Stimulated activated CD4-positive, alpha-beta T cell treated with anti-CD3 and anti-CD28 coated beads, Interleukin-1b, Interleukin-23, amount 100 ng/mL, for 4 hours (primary cell): Measurements from ENCODE around the gene SLC29A2.
"Not testable (repeated sequence)": the region's sequence is repeated elsewhere in the genome, so short reads cannot be mapped to it uniquely, and the experiment has no call there.

Experiments
- DNase-seq, 2 donors: peaks; one replicate each; pipeline ENCODE4 v3.0.0-alpha.2; 2020; ENCODE audit warnings: low read depth in 2 of 2

The SLC29A2 gene

DNA sequence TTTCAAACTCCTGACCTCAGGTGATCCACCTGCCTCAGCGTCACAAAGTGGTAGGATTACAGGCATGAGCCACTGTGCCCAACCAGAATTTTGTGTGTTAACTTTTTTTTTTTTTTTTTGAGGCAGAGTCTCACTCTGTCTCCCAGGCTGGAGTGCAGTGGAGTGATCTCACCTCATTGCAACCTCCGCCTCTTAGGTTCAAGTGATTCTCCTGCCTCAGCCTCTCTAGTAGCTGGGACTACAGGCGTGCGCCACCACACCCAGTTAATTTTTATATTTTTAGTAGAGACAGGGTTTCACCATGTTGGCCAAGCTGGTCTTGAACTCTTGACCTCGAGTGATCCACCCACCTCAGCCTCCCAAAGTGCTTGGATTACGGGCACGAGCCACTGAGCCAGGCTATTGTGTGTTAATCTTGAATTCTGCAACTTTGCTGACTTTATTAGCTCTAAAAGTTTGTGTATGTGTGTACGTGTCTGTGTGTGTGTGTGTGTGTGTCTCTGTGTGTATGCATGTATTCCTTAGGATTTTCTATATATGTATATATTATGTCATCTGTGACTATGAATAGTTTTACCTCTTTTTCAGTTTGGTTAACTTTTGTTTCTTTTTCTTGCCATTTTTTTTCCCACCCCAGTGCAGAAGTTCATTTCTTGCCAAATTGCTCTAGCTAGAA is 20.9 kb downstream of the SLC29A2 start:
- DNase-seq, result not testable (repeated sequence)

DNA sequence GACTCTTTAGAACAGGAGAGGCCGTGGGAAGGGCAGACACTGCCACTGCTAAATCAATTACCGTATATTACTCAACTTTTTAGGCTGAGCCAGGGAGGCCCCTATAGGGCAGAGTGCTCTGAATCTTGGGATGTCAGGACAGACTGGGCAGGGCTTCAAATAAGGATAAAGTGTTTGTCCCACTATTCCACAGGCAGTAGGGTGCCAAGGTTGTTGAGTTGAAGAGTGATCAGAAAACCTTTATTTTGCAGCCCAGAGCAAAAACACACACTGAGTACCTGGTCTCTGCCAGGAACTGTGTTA is 22.5 kb downstream of the SLC29A2 start:
- no peak for DNase-seq

DNA sequence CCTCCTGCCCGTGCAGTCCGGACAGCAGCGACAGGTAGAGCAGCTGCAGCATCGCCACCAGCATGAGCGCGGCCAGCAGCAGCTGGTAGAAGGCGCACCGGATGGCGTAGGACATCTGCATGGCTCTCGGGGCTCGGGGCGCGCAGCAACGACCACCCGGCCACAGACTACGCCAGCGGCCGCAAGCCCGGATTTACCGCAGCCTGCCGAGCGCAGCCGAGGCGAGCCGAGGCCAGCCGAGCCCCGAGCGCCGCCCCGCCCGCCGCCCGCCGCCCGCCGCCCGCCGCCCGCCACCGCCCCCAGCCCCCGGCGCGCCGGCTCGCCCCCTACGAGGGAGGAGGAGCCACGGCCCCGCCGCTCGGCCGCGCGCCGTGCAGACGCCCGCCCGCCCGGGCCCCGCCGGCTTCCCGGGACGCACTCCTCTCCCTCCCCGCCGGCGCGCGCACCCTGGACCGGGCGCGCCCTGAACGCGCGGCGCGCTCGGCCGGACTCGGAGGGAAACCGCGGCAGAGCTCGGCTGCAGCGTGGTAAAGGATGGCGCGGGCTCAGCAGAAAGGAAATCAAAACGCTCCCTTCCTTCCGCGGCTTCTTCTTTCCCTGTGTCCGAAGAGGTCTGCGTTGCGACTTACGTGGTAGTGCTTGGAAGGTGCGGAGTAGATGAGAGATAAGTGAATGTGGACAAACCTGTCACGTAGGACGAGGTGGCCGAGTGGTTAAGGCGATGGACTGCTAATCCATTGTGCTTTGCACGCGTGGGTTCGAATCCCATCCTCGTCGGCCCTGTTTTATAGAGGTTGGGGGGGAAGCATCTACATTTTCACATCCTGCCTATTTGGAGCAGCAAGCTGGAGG is 23.9 kb downstream of the SLC29A2 start, which contains the start of gene B4GAT1:
Gene B4GAT1 (minus strand): TSS at position 205 of the 852 bp plus-strand sequence. CDS start 84 bp downstream, at position 121.
- peak; percentile 72 to 81 for DNase-seq

DNA sequence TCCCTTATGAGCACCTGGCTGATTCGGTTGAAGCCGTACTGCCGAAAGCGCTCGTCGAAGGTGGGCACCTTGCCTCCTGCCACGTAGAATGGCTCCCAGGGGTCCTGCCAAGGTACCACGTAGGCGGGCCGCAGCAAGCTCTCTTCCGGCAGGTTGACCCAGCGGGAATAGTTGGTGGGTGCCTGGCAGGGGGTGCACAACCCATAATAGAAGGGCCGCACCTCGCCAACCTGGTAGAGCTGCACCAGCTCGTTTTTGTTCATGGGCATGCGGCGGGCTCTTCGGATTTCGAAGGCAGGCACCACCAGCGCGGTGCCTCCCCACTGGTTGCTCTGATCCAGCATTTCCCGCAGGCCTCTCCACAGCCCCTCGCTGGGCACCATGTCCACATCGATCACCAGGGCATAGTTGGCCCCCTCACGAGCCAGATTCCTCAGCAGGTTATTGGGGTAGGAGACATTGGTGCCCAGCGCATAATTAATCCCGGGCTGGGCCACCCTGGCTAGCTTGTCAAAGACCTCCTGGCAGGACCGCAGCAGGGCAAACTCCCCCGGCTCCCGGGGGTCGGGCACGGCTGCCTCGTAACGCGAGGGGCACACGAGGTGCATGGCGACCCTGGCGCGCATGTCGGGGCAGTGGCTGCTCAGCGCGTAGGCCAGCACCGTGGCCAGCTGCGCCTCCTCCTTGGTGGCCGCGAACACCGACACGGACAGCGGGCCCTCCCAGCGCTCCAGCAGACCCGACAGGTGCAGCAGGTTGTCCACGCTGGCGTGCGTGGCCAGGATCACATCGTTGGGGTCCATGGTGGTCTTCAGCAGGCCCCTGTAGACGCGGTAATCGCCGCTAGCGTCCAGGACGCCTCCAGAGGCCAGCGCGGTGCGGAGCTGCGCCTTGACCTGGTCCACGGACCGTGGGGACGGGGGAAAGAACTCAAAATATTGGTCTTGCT is 24.8 kb downstream of the SLC29A2 start:
- DNase-seq, result no peak

DNA sequence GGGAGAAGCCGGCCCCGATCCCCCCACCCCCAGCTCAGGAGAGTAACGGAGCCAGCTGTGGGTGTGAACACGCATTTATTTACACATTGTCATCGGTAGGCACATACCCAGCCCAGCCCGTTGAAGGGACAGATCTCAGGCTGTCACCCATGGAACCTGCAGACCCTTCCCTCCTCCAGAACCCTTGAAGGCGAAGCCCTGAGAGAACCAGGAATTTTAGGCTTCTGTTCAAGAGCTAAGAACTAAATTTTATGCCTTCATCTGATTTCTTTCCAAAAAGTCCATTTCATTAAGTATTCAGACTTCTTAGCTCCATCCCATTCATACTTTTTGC is 26.3 kb downstream of the SLC29A2 start:
- DNase-seq, result no peak

DNA sequence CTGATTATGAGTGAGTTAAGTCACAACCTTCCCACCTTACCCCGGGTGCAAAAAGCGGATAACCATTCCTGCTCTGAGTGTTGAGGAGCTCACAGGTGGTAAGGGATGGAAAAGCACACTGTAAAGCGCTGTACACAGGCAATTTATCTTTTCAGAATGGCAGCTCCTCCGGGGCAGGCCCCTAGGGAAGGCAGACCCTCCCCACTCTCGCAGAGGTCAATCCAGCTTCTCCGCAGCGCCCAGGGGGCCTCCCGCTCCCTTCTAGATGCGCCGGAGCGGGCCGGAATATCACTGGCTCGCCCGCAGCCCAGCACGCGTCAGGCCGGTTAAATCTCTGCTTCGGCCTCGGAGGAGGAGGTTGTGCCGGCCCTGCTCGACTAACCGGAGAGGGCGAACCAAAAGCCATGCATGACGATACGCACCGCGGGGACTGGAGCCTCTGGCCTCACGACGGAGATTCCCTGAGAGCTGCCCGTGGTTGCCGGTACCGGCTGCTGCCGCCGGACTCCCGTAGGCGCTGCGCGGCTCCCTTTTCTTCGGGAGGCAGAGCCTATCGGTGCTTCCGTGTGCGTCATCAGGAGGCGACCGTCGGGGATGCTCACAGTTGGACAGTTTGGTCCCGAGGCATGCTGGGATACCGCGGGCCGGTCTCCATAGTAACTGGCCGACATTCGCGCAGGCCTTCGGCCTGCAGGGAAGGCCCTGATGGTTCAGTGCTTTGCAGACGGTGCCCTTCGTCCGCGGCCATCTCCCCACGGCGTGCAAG is 26.8 kb downstream of the SLC29A2 start, which contains the start of gene BRMS1:
Gene BRMS1 (minus strand): TSS at position 555 of the 766 bp plus-strand sequence. CDS start 2,870 bp downstream, outside the sequence.
- peak; percentile 87 to 92 for DNase-seq

DNA sequence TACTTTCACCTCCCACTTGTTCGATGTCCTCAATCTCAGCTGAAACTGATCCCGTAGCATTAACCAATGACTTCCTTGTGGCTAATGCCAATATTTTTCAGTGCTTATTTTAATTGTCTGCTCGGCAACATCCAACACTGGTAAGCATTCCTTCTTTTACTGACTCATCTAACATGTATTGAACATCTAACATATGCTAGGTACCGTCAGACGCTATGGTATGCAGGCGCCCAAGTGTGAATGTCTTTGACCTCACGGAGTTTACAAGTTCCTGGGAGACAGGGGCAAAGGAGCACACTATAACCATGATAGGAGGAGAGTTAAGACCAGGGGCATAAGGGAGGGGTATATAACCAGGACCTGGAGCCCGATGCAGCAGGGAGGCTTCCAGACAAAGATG is 28.4 kb downstream of the SLC29A2 start:
- DNase-seq, result no peak

DNA sequence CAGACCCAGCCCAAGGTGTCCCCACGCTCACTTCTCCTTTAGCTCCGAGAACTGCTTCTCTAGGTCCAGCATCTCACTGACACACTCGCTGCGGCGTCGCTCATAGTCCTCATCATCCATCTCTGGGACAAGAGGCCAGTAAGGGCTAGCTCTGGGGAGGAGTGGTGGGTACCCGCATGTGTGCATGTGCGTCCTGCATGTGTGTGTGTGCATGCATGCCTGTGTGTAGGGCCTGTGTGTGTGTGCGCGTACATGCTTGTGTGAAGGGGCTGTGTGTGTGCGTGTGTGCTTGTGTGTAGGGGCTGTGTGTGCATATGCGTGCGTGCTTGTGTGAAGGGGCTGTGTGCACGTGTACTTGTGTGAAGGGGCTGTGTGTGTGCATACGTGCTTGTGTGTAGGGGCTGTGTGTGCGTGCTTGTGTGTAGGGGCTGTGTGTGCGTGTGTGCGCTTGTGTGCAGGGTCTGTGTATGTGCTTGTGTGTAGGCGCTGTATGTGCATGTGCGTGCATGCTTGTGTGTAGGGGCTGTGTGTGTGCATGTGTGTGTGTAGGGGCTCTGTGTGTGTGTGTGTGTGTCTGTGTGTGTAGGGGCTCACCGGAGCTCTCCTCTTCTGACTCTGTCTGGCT is 29.9 kb downstream of the SLC29A2 start:
- DNase-seq, result no peak

GRCh38 chr11:66340596-66341501 is 30.7 kb downstream of the SLC29A2 start:
- no peak for DNase-seq

DNA sequence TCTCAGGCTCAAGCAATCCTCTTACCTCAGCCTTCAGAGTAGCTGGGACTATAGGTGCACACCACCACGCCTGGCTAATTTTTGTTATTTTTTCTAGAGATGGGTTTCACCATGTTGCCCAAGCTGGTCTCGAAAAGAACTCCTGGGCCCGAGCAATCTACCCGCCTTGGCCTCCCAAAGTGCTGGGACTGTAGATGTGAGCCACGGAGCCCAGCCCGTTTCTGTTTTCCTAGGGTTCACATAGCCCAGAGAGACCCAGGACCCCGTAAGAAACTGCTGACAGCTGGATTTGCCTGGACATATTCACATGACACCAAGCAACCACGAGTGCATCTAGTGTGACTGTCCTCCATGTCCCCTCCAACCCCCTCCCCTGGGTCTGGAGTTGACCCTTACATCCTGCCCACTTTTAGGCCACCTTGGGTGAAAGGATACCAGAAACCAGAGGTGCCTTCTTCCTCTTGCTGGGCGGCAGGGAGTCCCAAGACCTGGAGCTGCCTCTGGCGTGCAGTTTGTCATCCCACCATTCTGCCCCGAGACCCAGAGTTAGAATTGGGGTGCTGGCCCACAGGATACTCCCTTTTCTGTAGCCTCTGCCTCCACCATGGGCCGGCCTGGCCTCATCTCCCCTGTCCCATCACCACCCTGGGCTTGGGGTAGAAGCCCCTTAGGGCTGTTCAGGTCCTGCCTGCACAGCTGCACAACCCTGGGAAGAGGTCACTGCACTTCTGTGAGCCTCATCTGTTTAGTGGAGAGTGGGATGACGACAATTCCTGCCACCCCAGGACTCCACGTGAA is 31.7 kb downstream of the SLC29A2 start:
- no peak for DNase-seq

- no peak for DNase-seq
These were observed 32.3 kb downstream of the SLC29A2 start for GRCh38 chr11:66339162-66339675.

DNA sequence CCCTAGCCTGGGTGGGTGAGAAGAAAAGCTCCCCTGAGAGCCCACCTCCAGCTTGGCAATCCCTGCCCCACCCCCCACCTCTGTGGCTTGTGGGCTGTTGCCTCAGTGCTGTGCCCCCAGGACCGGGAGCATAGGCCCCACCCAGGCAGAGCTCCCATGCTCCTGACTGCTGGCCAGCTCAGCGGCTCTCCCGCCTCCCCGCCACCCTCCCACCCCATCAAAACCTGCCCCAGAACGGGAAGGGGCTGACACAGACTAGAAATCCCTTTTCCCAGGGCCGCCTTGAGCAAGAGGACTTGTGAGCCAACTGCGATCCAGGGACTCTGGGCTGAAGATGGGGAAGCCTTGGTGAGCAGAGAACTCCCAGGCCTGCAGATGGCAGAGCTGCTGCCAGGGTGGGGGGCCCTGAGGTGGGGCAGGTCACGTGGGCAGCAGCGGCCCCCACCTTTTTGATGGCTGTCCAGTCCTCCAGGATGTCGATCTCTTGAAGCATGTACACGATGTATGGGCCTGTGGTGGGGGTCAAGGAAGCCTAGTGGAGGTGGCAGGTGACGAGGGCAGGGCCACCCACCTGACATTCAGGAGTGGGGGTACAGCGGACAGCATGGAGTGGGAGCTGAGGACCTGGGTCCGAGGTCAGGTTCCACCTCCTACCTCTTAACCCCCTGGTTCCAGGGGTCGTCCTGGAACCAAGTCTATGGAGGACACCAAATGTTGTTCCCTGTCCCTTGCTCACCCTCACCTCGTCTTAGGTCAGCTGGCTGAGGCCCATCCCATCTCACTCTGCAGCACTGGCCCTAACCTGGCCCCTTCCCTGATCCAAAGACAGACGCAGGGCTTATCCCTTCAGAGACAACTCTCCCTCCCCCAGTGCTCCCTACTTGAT is 33.0 kb downstream of the SLC29A2 start:
- no peak for DNase-seq

- DNase-seq, result no peak
These were observed 34.3 kb downstream of the SLC29A2 start for GRCh38 chr11:66337103-66337899.

DNA sequence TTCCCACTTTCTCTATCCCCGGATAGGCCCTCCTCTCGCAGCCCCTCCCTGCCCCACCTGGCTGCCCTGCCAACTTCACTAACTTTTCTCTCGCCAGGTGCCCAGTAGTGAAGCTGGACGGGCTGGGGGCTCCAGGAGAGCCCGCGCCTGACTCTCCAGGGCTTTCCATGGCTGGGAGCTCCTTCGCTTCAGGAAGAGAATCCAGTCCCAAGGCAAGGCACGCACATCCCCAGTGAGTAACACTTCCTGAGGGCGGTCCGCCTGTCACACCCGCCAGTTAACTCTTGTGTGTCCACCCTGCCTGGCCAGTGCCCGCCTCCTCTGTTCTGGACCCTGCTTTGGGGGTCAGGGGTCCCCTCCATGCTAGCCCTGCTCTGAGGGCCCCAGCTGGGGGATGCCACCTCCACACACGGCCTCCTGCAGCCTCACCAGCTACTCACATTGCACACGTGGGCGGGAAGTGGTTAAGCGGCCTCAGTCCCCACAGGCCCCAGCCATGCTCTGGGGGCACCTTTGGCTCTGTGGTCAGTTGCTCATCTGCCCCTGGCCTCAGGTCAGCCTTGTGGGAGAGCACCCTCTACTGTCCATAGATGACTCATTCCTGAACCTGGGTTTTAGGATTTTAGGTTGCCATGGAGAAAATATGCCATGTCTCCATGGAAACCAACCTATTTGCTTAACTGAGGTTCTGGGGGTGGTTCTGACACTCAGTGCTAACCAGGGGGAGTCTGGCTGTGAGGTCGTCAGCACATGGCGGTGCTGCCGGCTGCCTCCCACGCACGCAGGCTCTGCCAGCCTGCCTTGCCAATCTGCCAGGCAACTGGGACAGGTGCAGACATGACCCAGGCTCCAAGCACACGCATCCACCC is 35.1 kb downstream of the SLC29A2 start, which contains the start of gene RIN1:
Gene RIN1 (minus strand): TSS at position 201 of the 869 bp plus-strand sequence. CDS start 32 bp downstream, at position 169.
- peak in 1 of 2 donors; percentile 18 for DNase-seq

DNA sequence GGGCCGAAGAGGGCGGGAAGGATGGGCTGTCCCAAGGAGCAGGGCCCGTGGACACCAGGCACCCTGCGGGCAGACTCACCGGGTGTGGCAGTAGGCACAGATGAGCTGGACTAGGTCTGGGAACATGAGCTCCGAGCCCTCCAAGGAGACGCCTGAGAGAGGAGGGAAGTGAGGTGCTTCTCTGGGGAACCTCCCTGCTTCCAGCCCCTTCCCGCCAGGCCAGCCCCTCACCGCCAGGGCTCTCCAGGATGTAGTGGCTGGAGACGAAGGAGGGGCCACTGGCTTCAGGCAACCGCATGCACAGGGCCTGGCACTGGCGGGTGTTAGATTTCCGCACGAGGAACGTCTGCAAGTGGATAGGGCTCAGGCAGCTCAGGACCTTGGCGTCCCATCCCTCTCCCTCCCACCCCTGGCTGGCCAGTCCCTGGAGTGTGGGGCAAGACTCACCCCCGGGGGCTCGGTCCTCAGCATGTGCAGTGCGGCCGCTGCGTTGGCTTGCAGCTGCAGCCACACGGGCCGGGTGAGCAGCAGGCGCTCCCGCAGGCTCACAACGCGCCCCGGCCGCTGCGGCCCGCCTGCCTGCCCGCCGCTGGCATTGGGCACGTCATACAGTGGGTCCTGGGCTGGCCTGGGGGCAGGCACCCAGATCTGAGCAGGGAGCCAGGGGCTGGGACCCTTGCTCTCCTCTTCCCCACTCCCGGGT is 35.9 kb downstream of the SLC29A2 start:
- DNase-seq, result no peak
